Measurements from ENCODE around the gene GGT6.

GRCh38 chr17:4507361-4508111 lies 52.8 kb downstream of the GGT6 start:
- TF ChIP-seq, protein P1, sequence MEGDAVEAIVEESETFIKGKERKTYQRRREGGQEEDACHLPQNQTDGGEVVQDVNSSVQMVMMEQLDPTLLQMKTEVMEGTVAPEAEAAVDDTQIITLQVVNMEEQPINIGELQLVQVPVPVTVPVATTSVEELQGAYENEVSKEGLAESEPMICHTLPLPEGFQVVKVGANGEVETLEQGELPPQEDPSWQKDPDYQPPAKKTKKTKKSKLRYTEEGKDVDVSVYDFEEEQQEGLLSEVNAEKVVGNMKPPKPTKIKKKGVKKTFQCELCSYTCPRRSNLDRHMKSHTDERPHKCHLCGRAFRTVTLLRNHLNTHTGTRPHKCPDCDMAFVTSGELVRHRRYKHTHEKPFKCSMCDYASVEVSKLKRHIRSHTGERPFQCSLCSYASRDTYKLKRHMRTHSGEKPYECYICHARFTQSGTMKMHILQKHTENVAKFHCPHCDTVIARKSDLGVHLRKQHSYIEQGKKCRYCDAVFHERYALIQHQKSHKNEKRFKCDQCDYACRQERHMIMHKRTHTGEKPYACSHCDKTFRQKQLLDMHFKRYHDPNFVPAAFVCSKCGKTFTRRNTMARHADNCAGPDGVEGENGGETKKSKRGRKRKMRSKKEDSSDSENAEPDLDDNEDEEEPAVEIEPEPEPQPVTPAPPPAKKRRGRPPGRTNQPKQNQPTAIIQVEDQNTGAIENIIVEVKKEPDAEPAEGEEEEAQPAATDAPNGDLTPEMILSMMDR (IDR thresholded peaks at IDR 0.05; ENCODE audit: low read depth, low read length): no peak
- no peak for TF ChIP-seq EZH2phosphoT487 (IDR thresholded peaks at IDR 0.05; ENCODE audit: low read depth)

Measured in OCI-LY3 (cell line).